ENCODE results near the gene RPTOR.

- TF ChIP-seq REST (IDR thresholded peaks at IDR 0.05; ENCODE audit: low read depth, low read length) = no peak
- TF ChIP-seq, protein P1, sequence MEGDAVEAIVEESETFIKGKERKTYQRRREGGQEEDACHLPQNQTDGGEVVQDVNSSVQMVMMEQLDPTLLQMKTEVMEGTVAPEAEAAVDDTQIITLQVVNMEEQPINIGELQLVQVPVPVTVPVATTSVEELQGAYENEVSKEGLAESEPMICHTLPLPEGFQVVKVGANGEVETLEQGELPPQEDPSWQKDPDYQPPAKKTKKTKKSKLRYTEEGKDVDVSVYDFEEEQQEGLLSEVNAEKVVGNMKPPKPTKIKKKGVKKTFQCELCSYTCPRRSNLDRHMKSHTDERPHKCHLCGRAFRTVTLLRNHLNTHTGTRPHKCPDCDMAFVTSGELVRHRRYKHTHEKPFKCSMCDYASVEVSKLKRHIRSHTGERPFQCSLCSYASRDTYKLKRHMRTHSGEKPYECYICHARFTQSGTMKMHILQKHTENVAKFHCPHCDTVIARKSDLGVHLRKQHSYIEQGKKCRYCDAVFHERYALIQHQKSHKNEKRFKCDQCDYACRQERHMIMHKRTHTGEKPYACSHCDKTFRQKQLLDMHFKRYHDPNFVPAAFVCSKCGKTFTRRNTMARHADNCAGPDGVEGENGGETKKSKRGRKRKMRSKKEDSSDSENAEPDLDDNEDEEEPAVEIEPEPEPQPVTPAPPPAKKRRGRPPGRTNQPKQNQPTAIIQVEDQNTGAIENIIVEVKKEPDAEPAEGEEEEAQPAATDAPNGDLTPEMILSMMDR (IDR thresholded peaks at IDR 0.05) = no peak
- no peak for TF ChIP-seq POLR2AphosphoS5 (IDR thresholded peaks at IDR 0.05; ENCODE audit: low read depth, low read length)
- no peak for TF ChIP-seq EP300 (IDR thresholded peaks at IDR 0.05; ENCODE audit: borderline replicate concordance in 1 of 2, low read depth in 1 of 2, low read length in 1 of 2)
- TF ChIP-seq, protein P2, sequence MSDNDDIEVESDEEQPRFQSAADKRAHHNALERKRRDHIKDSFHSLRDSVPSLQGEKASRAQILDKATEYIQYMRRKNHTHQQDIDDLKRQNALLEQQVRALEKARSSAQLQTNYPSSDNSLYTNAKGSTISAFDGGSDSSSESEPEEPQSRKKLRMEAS (IDR thresholded peaks at IDR 0.05; ENCODE audit: low read depth) = no peak
- TF ChIP-seq TAF1 (IDR thresholded peaks at IDR 0.05; ENCODE audit: borderline replicate concordance, low read depth, low read length) = no peak
- TF ChIP-seq NRF1 (IDR thresholded peaks at IDR 0.05; ENCODE audit: low read depth, low read length) = no peak
Observed at GRCh38 chr17:80873307-80873951, 328.8 kb downstream of the RPTOR start.
